Endodermal cell (in vitro differentiated cells): ENCODE results near the gene ITM2C. TPM values are rescaled to one million over a fixed set of nuclear protein-coding genes. Genes with fewer than 3 reads are reported as not detected.

Source experiments
- DNase-seq: peaks from one replicate; pipeline ENCODE4 v3.0.0-alpha.2; 2017
- H3K27ac ChIP-seq: 2 replicates; pipeline ENCODE4 v1.5.1; 2013; ENCODE audit warnings: mild to moderate bottlenecking, low read depth, low read length, moderate library complexity
- H3K27me3 ChIP-seq: 2 replicates; pipeline ENCODE4 v1.6.1; 2013; ENCODE audit warnings: mild to moderate bottlenecking, low read length, moderate library complexity; ENCODE audit not compliant: insufficient read depth, control insufficient read depth, poor library complexity, severe bottlenecking
- H3K36me3 ChIP-seq: 2 replicates; pipeline ENCODE4 v1.7.0; 2013; ENCODE audit warnings: mild to moderate bottlenecking, low read length, moderate library complexity; ENCODE audit not compliant: control insufficient read depth, insufficient read depth
- H3K4me1 ChIP-seq: one replicate; pipeline ENCODE4 v1.7.0; 2013; ENCODE audit warnings: low read length; ENCODE audit not compliant: control insufficient read depth, insufficient read depth
- H3K4me3 ChIP-seq: 2 replicates; pipeline ENCODE4 v1.5.1; 2013; ENCODE audit warnings: mild to moderate bottlenecking, low read length, moderate library complexity
- H3K9ac ChIP-seq: 2 replicates; pipeline ENCODE4 v1.6.1; 2013; ENCODE audit warnings: mild to moderate bottlenecking, low read length, moderate library complexity; ENCODE audit not compliant: poor library complexity, severe bottlenecking; ENCODE audit errors: extremely low read depth
- H3K9me3 ChIP-seq: 2 replicates; pipeline ENCODE4 v1.6.1; 2013; ENCODE audit warnings: mild to moderate bottlenecking, low read length, moderate library complexity; ENCODE audit not compliant: control insufficient read depth
- H3K27ac Mint-ChIP-seq: 2 replicates; pipeline ENCODE4 v1.8.0; 2020; ENCODE audit warnings: mixed read lengths
- H3K27me3 Mint-ChIP-seq: 2 replicates; pipeline ENCODE4 v1.8.0; 2021; ENCODE audit warnings: mild to moderate bottlenecking, mixed read lengths; ENCODE audit not compliant: insufficient read depth
- H3K36me3 Mint-ChIP-seq: 2 replicates; pipeline ENCODE4 v1.8.0; 2020; ENCODE audit warnings: low read depth, mixed read lengths
- H3K4me1 Mint-ChIP-seq: 2 replicates; pipeline ENCODE4 v1.8.0; 2020; ENCODE audit warnings: mixed read lengths
- H3K4me3 Mint-ChIP-seq: 2 replicates; pipeline ENCODE4 v1.8.0; 2020; ENCODE audit warnings: mild to moderate bottlenecking, moderate library complexity, mixed read lengths
- H3K9me3 Mint-ChIP-seq: 2 replicates; pipeline ENCODE4 v1.8.0; 2020; ENCODE audit warnings: mild to moderate bottlenecking, mixed read lengths
- WGBS, 2 experiments: methylation state at CpG; one replicate each; pipeline versions ENCODE4 v1.1.5 to v1.1.7; 2013; ENCODE audit warnings: missing lambda C conversion rate in 2 of 2, mixed read lengths in 1 of 2; ENCODE audit not compliant: insufficient coverage in 1 of 2, insufficient read length in 1 of 2; 5-methylcytosine and 5-hydroxymethylcytosine counted together
- total RNA-seq, 2 donors: library from RNA; stranded (reverse); fragmentation: NEBNext Ultra II Directional in 1 of 2; extraction: Animal tissue kit (Norgen Biotek cat#: 25700) in 1 of 2; gene quantifications; 2 replicates in 1 of 2; 3 replicates in 1 of 2; pipeline ENCODE4 v1.2.1, GENCODE V29; 2021
- TF ChIP-seq, protein P1 (sequence below): fragments of 200-600 bp; sonication (generic); conservative IDR thresholded peaks from 2 replicates; pipeline ENCODE4 v1.5.0; 2021; ENCODE audit warnings: antibody characterized with exemption, mild to moderate bottlenecking

The ITM2C gene
- total RNA-seq, 2 donors from 2014 or later = 208 to 269 TPM

DNA sequence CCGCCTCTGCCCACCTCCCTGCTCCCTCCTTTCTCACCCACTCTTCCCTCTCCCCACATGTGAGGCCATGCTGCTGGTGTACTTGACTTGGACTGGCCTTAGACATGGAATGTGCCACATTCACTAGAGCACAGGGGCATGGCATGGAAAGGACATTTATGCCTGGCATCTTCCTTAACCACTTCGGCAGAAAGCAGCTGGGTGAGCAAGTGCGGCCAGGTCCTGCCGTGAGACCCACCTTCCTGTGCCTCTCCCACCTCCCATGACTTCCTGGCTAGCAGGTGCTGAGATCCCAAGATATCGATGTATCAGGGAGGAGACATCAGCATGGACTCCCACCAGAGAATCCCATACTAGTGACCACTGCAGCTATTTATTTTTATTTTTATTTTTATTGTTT, 47.3 kb downstream of the ITM2C start:
- no peaks in the 10 kb centered on the region for H3K9me3 ChIP-seq
- H3K4me3 ChIP-seq = no peak overlapping the region
- Mint-ChIP-seq H3K27ac (no peak overlapping the region), H3K4me1 (peaks cover 11% of the 10 kb centered on the region), H3K4me3 (no peak overlapping the region), H3K36me3 (no peaks in the 10 kb centered on the region), H3K27me3 (no peaks in the 10 kb centered on the region), H3K9me3 (no peaks in the 10 kb centered on the region)
- H3K27ac ChIP-seq = no peak overlapping the region
- H3K9ac ChIP-seq = no peak overlapping the region
- WGBS, 2 experiments = 79 to 88% methylated on average over 4 to 5 of the region's 5 CpGs
- no peak for DNase-seq
- no peaks in the 10 kb centered on the region for H3K27me3 ChIP-seq
- no peaks in the 10 kb centered on the region for H3K36me3 ChIP-seq
- TF ChIP-seq, protein P1, sequence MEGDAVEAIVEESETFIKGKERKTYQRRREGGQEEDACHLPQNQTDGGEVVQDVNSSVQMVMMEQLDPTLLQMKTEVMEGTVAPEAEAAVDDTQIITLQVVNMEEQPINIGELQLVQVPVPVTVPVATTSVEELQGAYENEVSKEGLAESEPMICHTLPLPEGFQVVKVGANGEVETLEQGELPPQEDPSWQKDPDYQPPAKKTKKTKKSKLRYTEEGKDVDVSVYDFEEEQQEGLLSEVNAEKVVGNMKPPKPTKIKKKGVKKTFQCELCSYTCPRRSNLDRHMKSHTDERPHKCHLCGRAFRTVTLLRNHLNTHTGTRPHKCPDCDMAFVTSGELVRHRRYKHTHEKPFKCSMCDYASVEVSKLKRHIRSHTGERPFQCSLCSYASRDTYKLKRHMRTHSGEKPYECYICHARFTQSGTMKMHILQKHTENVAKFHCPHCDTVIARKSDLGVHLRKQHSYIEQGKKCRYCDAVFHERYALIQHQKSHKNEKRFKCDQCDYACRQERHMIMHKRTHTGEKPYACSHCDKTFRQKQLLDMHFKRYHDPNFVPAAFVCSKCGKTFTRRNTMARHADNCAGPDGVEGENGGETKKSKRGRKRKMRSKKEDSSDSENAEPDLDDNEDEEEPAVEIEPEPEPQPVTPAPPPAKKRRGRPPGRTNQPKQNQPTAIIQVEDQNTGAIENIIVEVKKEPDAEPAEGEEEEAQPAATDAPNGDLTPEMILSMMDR = no peak
- H3K4me1 ChIP-seq = no peaks in the 10 kb centered on the region

DNA sequence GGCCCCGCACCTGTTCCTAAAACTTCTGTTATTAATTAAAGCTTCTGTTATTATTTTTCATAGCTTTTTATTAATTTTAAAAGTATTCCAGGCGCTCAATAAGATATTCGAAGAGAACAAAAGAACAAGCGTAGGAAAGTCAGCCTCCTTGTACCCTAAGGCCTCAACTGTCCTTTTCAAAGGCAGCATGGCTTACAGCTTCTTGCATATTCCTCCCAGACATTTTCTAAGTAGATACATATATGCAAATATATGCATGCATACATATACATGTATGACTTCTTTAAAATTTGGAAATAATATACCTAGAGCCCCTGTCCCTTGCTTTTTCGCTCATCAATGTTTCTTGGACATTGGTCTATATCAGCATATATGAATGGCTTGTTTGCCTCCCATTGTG, 48.0 kb downstream of the ITM2C start:
- DNase-seq = no peak
- no peaks in the 10 kb centered on the region for H3K27me3 Mint-ChIP-seq
- Histone ChIP-seq H3K36me3 (no peaks in the 10 kb centered on the region), H3K27me3 (no peaks in the 10 kb centered on the region), H3K27ac (no peak overlapping the region), H3K9ac (no peak overlapping the region), H3K4me1 (no peaks in the 10 kb centered on the region), H3K9me3 (no peaks in the 10 kb centered on the region), H3K4me3 (no peak overlapping the region)
- TF ChIP-seq, protein P1 = no peak
- H3K4me1 Mint-ChIP-seq = peaks cover 11% of the 10 kb centered on the region
- no peak overlapping the region for H3K27ac Mint-ChIP-seq
- 80 to 91% methylated on average over 2 to 5 of the region's 5 CpGs for WGBS, 2 experiments
- no peaks in the 10 kb centered on the region for H3K36me3 Mint-ChIP-seq
- no peak overlapping the region for H3K4me3 Mint-ChIP-seq
- H3K9me3 Mint-ChIP-seq = no peaks in the 10 kb centered on the region

DNA sequence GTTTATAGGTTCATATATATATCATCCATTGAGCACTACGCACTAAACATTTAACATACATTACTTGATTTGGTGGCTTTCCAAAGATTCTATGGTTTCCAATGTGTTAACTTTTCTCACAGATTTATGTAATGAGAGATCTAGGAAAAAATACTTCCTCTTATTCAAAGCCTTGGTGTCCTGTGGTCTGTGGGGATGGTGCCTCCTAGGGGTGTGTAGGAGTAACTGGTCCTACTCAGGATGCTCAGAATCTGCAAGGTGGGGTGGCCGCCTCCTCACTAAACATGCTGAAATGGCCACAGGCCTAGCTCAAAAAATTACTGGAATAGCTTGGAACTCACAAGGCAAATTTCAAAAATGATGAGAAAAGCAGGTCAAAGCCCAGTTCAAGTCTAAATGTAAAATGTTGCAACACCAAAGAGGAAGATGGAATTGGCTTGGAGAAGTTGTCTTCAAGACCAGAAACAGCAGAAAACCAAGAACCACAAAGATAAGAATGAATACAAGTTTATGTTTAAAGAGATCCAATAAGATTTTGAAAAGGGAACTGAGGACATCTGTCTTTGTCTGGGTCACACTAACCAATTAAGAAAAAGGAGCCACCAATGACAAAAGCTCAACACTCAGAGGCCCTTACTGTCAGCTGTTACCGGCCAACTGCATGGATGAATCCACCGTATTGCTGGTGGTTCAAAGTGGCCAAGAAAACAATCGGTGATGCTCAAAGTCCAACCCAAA, 48.8 kb downstream of the ITM2C start:
- Mint-ChIP-seq H3K4me1 (peaks cover 8% of the 10 kb centered on the region), H3K36me3 (no peaks in the 10 kb centered on the region), H3K27ac (no peak overlapping the region), H3K27me3 (no peaks in the 10 kb centered on the region), H3K9me3 (no peaks in the 10 kb centered on the region), H3K4me3 (no peak overlapping the region)
- H3K36me3 ChIP-seq = no peaks in the 10 kb centered on the region
- no peaks in the 10 kb centered on the region for H3K27me3 ChIP-seq
- no peak overlapping the region for H3K27ac ChIP-seq
- WGBS, 2 experiments = 82 to 93% methylated on average over 2 to 4 of the region's 5 CpGs
- H3K4me3 ChIP-seq = no peak overlapping the region
- H3K9ac ChIP-seq = no peak overlapping the region
- H3K9me3 ChIP-seq = no peaks in the 10 kb centered on the region
- no peaks in the 10 kb centered on the region for H3K4me1 ChIP-seq
- peak; percentile 59 for DNase-seq
- TF ChIP-seq, protein P1 = peak; percentile 80
